ENCODE data around the gene SYNPO.
A peak's percentile ranks its signal among the peaks of the same experiment; 100 is the strongest.

SYNPO gene

GRCh38 chr5:150606476-150606875, 34.0 kb upstream of the SYNPO start:
- Histone ChIP-seq H3K4me2 (peak overlapping the region; percentile 57), H3K4me1 (peaks cover 94% of the 10 kb centered on the region), H4K20me1 (no peaks in the 10 kb centered on the region), H3K9ac (peak overlapping the region; percentile 51; the same call in 1 of the 2 replicates), H3K27ac (peak overlapping the region; percentile 52), H3K4me3 (no peak overlapping the region), H3K9me3 (no peaks in the 10 kb centered on the region), H3K36me3 (no peaks in the 10 kb centered on the region), H3K27me3 (no peaks in the 10 kb centered on the region)
- TF ChIP-seq Cebpa-rat (IDR thresholded peaks at IDR 0.05) = no peak

DNA sequence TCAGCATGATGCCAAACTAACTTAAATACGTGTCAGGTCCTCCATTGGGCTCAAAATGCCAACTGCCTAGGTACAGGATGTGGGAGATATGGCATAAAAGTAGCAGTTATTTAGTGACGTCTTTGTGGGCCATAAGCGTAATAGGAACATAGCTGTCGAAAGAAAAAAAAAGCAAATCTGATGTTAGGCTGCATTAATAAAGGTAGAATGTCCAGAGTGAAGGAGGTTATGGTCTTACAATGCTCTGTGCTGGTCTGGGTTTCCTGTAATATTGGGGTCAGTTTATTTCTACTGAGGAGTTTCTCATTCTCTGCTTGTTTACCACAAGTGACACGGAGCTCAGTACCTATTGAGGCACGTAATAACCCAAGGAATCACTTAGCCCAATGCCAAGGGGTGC, 33.4 kb upstream of the SYNPO start:
- Histone ChIP-seq H3K27ac (no peak overlapping the region), H3K27me3 (no peaks in the 10 kb centered on the region), H3K36me3 (no peaks in the 10 kb centered on the region), H3K4me3 (no peak overlapping the region), H3K4me1 (peaks cover 94% of the 10 kb centered on the region), H4K20me1 (no peaks in the 10 kb centered on the region), H3K9ac (no peak overlapping the region), H3K9me3 (no peaks in the 10 kb centered on the region), H3K4me2 (peak overlapping the region; percentile 57)
- TF ChIP-seq Cebpa-rat (IDR thresholded peaks at IDR 0.05) = no peak

DNA sequence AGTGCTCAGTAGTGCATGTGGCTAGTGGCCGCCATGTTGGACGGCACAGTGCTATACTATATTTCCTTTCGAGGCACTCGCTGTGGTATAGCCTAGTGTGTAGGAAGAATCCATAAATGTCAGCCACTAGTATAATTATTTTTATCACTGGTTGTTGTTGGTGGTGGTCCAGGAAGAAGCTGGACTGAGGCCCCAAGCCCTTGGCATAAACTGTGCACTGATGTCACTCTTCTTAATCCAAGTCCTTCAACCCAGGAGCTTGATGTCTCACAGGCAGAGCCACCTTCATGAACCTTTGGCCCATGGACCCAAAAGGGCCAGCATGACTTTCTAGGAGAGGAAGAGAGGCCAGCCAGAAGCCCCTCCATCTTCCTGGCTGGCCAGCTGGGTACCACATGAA, 32.5 kb upstream of the SYNPO start:
- no peak overlapping the region for H3K4me3 ChIP-seq
- TF ChIP-seq Cebpa-rat (IDR thresholded peaks at IDR 0.05) = no peak
- peak overlapping the region; percentile 75 for H3K4me2 ChIP-seq
- H3K27ac ChIP-seq = peak overlapping the region; percentile 23; the same call in 1 of the 2 replicates
- no peaks in the 10 kb centered on the region for H3K27me3 ChIP-seq
- H3K36me3 ChIP-seq = no peaks in the 10 kb centered on the region
- no peaks in the 10 kb centered on the region for H3K9me3 ChIP-seq
- H3K4me1 ChIP-seq = peaks cover 94% of the 10 kb centered on the region
- no peak overlapping the region for H3K9ac ChIP-seq
- H4K20me1 ChIP-seq = no peaks in the 10 kb centered on the region

DNA sequence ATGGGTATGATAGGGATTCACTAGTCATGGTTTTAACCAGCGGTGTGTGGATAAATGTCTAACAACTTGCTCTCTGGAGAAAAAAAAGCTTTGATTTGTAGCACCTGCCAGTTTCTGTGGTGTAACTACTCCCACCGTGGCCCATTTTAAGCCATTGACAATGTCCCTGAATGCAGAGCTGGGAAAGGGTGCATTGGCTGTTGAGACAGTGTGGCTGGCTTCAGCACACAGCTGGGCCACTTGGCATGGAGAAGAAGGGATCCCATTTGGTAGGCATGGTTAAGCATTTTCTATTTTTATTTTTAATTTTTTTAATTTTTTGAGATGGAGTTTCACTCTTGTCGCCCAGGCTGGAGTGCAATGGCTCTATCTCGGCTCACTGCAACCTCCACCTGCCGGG, 31.5 kb upstream of the SYNPO start:
- Histone ChIP-seq H3K9ac (no peak overlapping the region), H3K27me3 (no peaks in the 10 kb centered on the region), H3K4me1 (peaks cover 94% of the 10 kb centered on the region), H3K27ac (peak overlapping the region; percentile 23; the same call in 1 of the 2 replicates), H3K4me2 (peak overlapping the region; percentile 75), H3K36me3 (no peaks in the 10 kb centered on the region), H4K20me1 (no peaks in the 10 kb centered on the region), H3K9me3 (no peaks in the 10 kb centered on the region), H3K4me3 (no peak overlapping the region)
- no peak for TF ChIP-seq Cebpa-rat (IDR thresholded peaks at IDR 0.05)

DNA sequence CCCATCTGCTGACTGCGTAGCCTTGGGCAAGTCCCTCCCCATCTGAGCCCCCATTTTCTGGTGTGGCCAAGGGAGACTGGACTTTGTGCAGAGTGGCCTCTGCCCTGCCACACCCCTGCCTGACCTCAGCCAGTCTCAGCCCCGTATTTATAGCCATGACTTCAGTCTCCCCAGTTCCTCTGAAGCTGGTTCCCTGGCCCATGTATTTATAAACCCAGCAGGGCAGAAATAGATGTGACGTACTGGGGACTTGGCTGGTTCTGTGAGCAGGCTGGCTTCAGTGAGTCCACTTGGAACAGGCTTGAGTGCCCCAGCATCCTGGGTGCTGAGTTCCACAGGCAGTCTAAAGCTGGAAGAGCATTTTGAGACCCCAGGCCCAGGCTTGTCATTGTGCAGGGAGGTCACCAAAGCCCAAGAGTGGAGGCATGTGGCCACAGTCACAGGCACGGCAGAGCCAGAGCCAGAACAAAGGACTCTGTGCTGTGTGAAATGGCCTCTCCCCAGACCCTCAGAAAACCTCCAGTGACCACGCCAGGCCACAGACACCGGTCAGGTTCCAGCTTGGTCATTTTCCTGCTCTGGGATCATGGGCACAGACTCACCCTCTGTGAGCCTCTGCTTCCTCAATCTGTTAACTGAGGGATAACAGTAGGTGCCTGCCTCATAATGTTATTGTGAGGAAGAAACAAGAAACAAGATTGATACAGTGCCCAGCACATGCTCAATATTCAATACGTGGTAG, 30.4 kb upstream of the SYNPO start:
- Histone ChIP-seq H3K27me3 (no peaks in the 10 kb centered on the region), H3K4me2 (peak overlapping the region; percentile 75), H4K20me1 (no peaks in the 10 kb centered on the region), H3K27ac (peak overlapping the region; percentile 79), H3K9me3 (no peaks in the 10 kb centered on the region), H3K4me1 (peaks cover 98% of the 10 kb centered on the region), H3K36me3 (no peaks in the 10 kb centered on the region), H3K9ac (peak overlapping the region; percentile 66), H3K4me3 (no peak overlapping the region)
- no peak for TF ChIP-seq Cebpa-rat (IDR thresholded peaks at IDR 0.05)

DNA sequence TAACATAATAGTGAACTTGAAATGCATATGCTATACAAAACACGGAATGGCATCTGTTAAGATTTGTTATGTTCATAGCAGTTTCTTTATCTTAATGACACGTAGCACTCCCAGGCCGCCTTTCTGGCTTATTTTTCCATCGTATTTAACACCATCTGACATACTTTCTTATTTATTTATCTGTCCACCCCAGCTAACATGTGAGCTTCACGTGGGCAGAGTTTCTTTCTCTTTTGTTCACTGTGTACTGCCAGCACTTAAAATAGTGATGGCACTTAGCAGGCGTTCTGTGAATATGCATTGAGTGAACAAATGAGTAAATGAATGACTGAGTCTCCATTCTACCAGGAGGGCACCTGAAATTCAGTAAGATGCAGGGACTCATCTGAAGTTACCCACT, 29.4 kb upstream of the SYNPO start:
- TF ChIP-seq Cebpa-rat (IDR thresholded peaks at IDR 0.05) = no peak
- H3K4me2 ChIP-seq = peak overlapping the region; percentile 14; the same call in 1 of the 2 replicates
- H3K27me3 ChIP-seq = no peaks in the 10 kb centered on the region
- H3K9me3 ChIP-seq = no peaks in the 10 kb centered on the region
- no peaks in the 10 kb centered on the region for H3K36me3 ChIP-seq
- H3K27ac ChIP-seq = no peak overlapping the region
- H3K9ac ChIP-seq = no peak overlapping the region
- peaks cover 98% of the 10 kb centered on the region for H3K4me1 ChIP-seq
- H4K20me1 ChIP-seq = no peaks in the 10 kb centered on the region
- H3K4me3 ChIP-seq = no peak overlapping the region

- no peaks in the 10 kb centered on the region for H3K9me3 ChIP-seq
- H4K20me1 ChIP-seq = no peaks in the 10 kb centered on the region
- peaks cover 98% of the 10 kb centered on the region for H3K4me1 ChIP-seq
- H3K9ac ChIP-seq = no peak overlapping the region
- H3K4me2 ChIP-seq = peak overlapping the region; percentile 80
- H3K27me3 ChIP-seq = no peaks in the 10 kb centered on the region
- no peak overlapping the region for H3K27ac ChIP-seq
- TF ChIP-seq Cebpa-rat (IDR thresholded peaks at IDR 0.05) = no peak
- H3K4me3 ChIP-seq = no peak overlapping the region
- no peaks in the 10 kb centered on the region for H3K36me3 ChIP-seq
Measured at GRCh38 chr5:150612405-150612804, 28.1 kb upstream of the SYNPO start.

GRCh38 chr5:150612905-150613670, 27.4 kb upstream of the SYNPO start:
- no peak for TF ChIP-seq Cebpa-rat (IDR thresholded peaks at IDR 0.05)
- no peaks in the 10 kb centered on the region for H3K27me3 ChIP-seq

DNA sequence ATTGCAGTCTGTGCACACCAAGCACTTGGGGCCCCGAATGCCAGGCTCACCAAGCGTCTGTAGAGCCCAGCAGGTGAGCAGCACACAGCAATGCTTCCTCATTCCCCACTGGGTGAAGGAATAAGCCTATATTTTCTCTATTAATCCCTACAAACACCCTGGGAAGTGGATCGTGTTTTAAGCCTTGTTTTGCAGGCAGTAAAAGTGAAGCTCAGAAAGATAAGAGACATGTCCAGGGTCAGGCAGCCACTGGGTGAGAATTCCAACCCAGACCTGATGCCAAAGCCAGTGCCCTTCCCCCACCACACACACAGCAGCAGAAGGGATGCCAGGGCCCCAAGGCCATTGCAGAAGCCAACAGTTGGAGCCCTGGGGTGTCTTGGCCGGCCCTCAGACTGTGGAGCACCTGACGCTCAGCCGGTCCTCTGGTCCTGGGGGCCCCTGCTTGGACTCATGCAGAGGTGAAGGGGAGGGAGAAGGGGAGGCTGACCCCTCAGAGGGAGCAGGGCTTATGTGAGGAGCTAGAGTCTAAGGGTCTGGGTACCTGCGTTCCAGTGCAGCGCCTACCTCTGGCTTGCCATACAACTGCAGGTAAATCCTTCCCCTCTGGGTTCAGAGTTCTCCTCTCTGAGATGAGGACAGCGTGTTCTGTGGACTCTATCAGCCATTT, 26.3 kb upstream of the SYNPO start:
- no peaks in the 10 kb centered on the region for H4K20me1 ChIP-seq
- H3K27me3 ChIP-seq = no peaks in the 10 kb centered on the region
- H3K9ac ChIP-seq = 0 out of 2 replicates have a peak overlapping the region, but pooled peaks have one; percentile 58
- no peak for TF ChIP-seq Cebpa-rat (IDR thresholded peaks at IDR 0.05)
- 0 out of 2 replicates have a peak overlapping the region, but pooled peaks have one; percentile 22 for H3K4me3 ChIP-seq
- no peaks in the 10 kb centered on the region for H3K9me3 ChIP-seq
- no peaks in the 10 kb centered on the region for H3K36me3 ChIP-seq
- peaks cover 99% of the 10 kb centered on the region for H3K4me1 ChIP-seq
- H3K4me2 ChIP-seq = peak overlapping the region; percentile 80
- peak overlapping the region; percentile 67 for H3K27ac ChIP-seq

More at GRCh38 chr5:150612905-150613670, 27.4 kb upstream of the SYNPO start:
- H3K36me3 ChIP-seq = no peaks in the 10 kb centered on the region
- H3K27ac ChIP-seq = no peak overlapping the region
- H3K4me2 ChIP-seq = peak overlapping the region; percentile 80
- H3K9me3 ChIP-seq = no peaks in the 10 kb centered on the region
- H4K20me1 ChIP-seq = no peaks in the 10 kb centered on the region
- H3K4me3 ChIP-seq = no peak overlapping the region
- peaks cover 99% of the 10 kb centered on the region for H3K4me1 ChIP-seq
- H3K9ac ChIP-seq = no peak overlapping the region
